NCI-H1694 (cell line): ENCODE data around the gene PPIF.

ENCODE experiments used
- DNase-seq: peaks from one replicate; lab custom pipeline; 2025; lab: John Stamatoyannopoulos, UW

The PPIF gene

DNA sequence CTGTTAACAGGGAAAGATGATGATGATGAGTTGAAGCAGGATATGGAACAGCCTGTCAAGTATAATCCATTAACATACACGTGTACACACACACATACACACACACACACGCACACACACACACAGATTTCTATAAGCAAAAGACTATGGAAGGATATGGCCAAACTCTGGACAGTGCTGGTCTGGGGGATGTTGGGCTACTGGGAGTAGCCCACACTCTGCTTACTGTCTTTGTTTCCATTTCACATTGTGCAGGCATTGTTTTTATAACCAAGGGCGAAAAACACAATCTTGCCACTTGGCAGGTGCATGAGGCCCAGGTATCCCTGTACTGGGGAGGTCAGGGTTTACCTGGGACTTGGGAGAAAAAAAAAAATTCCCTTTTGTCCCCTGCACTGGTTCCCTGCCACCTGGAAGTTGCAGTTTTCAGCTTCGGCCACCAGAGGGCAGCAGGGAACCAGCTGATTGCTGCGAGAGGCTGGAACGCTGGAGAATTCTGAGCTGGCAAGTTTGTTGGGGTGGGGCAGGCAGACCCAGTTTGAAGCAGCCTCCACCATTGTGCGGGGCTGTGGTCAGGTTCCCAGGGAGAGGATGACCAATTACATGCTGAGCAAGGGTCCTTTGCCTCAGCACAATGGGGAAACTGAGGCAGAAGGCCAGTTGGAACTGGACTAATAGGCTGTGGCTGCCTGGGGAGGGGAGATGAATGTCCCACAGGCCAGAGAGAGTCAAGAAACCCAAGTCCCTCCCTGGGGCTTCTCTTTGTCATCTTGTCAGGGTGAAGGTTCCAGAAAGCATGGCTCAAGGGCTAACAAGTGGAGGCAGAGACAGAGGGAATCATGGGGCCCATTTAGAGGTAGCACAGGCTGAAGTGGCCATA lies 27.3 kb downstream of the PPIF start:
- DNase-seq, result peak; percentile 54

DNA sequence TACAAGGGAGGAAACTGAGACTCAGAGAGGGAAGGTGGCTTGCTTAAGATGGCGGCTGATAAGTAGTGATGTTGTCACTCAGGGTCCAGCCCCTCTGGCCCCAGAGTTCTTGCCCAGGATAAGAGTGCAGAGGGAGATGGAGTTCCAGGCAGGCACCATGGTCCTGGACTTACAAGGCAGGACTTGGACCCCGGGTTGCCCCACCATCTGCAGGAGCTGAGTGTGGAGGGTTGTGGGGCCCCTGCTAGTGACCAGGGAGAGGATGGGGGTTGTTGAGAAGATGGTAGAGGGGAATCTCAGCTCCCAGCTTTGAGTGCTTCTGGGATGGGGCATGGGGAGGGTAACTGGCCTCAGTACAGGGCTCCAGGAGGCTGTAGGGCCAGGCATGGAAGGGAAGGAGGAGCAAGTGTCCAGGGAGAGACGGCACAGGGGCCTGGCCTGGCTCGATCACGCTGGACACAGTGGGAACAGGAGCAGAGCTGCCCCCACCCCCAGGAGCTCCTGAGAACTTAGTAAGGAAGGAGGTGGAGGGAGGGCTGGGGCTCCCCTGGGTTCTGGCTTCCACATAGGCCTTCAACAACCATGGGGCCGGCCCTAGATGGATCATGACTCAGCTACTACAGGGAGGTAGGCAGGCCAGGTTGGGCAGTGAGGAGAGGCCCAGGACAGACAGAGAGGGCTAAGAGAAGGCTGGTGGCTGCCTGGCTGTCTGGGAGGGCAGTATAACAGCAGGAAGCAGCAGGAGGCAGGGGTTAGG lies 28.2 kb downstream of the PPIF start:
- no peak for DNase-seq

- no peak for DNase-seq
Measured at GRCh38 chr10:79376078-79376628, 28.9 kb downstream of the PPIF start.

DNA sequence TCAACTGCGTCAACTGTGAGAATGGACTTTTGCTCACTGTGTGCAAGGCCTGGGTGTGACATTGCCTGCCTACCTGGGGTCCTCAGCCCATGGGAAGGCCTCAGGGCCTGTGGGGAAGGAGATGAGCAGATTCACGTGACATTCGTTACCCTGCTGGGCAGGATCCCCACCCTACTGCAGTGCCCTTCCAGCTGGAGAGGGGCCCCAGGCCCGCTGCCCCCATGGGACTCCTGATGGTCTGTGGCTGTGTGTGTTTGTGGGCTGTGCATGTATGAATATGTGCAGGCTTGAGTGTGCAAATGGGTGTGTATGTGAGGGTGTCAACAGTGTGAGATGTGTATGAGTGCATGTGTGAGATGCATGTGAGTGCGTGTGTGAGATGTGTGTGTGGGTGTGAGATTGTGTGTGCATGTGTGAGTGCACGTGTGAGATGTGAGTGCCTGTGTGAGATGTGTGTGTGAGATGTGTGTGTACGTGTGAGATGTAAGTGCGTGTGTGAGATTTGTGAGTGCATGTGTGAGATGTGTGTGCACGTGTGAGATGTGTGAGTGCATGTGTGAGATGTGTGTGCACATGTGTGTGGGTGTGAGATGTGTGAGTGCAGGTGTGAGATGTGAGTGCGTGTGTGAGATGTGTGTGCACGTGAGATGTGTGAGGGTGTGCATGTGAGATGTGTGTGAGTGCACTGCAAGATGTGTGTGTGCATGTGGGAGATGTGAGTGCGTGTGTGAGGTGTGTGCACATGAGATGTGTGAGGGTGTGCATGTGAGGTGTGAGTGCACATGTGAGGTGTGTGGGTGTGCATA lies 29.7 kb downstream of the PPIF start:
- no peak for DNase-seq

GRCh38 chr10:79377557-79378382 lies 30.5 kb downstream of the PPIF start:
- DNase-seq, result no peak

DNA sequence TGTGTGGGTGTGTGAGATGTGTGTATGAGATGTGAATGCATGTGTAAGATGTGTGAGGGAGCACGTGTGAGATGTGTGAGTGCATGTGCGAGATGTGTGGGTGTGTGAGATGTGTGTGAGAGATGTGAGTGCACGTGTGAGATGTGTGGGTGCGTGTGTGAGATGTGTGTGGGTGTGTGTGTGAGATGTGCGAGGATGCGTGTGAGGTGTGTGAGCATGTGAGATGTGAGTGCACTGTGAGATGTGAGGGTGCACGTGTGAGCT lies 31.0 kb downstream of the PPIF start:
- DNase-seq, result no peak

DNA sequence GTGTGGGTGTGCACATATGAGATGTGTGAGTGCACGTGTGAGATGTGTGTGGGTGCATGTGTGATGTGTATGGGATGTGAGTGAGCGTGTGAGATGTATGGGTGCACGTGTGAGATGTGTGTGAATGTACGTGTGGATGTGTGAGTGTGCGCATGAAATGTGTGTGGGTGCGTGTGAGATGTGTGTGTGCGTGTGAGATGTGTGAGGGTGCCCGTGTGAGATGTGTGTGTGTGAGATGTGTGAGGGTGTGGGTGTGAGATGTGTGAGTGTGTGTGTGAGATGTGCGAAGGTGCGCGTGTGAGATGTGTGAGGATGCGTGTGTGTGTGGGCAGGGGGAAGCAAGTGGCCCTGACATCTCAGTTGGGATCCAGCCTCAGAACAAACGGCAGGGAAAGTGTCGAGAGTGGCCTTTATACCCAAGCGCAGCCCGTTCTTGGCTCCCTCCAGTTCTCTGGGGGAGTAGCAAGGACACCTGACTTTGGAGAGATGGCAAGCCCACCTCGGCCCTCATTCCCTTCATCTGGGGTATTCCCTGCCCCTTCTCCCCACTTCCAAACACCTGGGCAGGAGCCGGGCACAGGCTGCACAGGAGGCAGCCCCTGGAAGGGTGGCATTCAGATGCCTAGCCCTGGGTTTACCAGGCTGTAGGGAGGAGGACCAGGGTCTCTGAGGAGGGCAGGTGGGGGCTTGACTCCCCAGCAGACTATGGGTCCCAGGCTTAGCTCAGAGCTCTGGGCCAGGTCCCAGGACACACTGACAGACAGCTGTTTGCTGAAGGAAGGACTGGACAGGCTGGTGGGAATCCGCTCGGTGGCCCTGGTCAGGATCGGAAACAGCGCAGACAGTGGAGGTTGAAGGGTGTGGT lies 31.6 kb downstream of the PPIF start:
- no peak for DNase-seq

DNA sequence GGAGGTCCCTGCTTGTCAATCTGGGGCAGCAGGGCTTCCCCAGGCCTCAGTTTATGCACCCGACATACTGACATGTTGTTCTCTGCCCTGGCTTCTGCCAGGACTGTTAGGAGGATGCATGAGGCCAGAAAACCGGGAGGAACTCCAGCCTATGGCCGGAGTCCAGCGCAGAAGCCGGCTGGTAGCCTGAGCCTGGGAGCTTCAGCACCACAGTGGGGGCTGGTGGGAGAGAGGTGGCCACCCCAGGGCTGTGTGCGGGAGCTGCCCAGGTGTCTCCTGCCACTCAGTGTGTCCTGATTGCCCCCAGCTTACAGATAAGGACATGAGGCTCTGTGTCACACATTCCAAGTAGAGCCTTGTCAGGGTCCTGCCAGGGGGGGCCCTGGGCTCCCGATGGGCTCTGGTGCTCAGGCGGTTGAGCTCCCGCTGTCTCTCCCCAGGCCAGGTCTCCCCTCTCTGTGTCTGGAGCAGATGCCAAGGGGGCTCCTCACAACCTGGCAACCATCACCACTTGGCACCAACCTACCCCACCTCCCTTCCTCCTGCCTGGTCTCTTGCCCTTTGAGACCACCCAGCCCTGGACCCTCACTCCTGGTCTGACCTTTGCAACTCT lies 32.3 kb downstream of the PPIF start:
- DNase-seq, result no peak

DNA sequence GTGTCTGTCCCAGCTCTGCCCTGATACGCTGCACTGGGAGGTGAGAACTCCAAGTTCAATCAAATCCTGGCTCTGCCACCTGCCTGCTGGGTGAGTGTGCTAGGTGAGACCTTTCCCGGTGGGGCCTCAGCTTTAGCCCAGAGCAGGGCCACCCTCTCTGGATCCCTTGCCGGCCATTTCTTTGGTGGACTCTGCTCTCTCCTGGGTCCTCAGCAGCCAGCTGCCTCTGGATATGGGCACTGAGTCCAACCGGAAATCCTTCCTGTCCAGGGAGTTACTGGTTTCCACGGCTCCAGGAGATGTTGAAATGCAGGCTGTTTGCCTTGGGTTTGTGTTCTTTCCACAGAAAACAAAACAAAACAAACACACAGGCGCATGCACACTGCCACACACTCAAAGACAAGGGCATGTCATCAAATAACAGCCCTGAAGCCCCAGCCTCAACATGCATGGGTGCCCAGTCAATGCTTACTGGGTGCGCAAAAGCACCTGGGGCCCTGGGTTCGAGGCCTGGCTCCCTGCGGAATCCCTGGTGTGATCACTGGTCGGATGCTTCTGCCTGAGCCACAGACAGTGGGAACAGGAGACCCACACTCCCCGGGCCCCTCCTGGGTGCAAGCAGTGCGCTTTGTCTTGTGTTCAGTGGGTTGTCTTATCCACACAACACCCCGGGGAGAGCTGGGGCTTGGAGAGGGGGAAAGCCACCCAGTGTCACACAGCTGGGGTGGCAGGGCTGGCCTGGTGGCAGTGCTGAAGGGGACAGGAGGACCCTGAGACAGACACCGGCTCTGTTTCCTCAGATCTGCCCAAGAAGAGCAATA lies 33.1 kb downstream of the PPIF start:
- no peak for DNase-seq

- DNase-seq, result no peak
Measured at GRCh38 chr10:79380946-79381721, 33.9 kb downstream of the PPIF start.

DNA sequence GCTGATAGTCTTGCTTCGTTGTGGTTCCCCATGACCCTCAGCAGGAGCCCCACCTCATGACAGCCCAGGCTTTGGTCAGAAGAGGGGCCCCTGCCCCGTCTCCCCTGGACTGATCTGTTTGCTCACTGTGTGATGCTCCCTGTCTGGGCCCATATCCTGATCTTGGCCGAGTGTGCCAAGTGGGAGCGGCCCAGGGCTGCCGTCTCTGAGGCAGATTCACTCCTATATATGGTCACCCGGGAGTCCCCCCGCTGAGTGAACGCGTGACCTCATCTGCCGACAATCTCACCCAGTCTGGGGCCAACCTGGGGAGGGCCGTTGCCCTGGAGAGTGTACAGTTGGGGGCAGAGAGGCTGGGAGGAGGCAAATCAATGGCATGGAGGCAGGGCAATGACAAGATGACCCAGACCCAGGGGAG lies 34.5 kb downstream of the PPIF start:
- DNase-seq, result no peak

DNA sequence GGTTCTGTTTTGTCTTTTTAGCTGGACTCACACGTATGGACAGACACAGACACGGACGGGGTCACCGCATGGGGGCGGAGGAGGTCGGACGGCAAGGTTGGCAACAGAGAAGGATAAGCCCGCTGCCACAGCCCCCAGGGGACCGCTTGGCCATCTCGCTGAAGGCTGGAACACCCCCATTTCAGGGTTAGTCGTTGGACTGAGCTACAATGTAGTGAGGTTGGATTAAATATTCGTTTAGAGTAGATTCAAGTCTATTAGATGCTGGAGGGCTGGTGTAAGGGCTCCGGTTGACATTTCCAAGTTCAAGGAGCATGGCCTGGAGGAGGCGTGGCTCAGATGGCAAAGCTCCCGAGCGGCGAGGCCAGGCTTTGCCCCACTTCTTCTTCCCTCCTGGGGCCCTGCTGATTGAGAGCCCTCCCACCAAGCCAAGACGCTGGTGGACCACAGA lies 35.2 kb downstream of the PPIF start:
- no peak for DNase-seq

DNA sequence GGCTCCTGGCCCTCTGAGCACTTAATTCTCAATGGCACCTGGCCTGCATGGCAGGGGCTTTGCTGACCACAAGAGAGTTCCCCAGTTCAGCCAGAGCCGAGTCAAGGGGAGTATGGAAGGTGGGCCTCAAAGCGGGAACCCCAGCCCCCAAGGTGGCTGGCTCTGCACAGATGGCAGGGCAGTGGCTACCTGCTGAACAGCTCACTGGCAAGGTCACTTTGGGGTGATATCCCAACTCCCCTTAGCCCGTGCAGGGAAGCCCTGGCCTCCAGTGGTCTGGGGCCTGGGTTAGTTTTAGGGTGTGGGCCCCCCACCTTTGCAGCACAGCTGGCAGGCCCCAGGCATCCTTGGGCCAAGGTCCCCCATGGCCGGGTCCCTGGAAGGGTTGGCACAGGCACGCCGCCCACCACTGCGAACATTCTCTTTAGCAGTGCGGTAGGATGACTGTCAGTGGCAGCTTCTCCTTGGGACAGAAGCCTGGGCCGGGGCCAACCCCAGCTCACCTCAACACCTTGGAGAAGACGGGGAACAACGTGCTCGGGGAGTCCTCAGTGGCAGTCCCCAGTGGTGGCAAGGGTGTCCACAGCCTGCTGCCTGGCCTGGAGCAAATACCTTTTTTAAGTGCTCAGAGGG lies 36.8 kb downstream of the PPIF start:
- DNase-seq, result no peak

- DNase-seq, result no peak
Measured at GRCh38 chr10:79384773-79385391, 37.6 kb downstream of the PPIF start.

GRCh38 chr10:79385392-79385795 lies 38.1 kb downstream of the PPIF start:
- DNase-seq, result no peak

DNA sequence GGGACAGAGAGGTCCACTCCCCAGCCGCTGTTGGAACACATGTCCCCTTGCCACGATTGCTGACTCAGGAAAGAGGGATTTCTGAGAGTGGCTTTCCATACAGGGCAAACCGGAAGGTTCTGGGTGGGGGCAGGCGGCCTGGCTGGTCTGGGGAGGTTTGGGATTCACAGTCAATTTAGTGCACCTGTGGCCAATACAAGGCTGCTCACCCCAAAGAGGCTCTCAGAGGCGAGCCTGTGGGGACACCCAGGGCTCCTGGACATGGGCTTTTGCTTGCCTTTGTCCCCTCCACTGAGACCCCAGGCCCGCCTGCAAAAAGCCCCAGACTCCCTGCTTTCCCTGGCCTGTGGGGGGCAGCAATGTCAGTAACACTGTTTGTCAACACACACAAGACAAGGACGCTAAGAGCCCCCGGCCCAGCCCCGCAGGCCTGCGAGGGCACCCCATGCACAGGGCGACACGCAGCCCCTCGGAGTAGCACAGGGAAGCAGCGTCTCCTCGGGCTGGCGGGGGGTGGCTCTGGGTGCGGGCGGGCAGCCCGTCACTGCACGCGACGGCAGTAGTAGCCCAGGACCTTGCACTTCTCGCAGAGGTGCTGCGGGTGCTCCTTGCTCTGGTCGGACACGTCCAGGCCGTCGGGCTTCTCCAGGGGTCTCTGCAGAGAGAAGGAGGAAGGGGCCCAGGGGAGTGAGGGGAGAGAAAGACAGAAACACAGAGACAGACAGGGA lies 38.7 kb downstream of the PPIF start:
- DNase-seq, result no peak
